ENCODE data around the gene ZNF488. TPM values are rescaled to one million over a fixed set of nuclear protein-coding genes. Genes with fewer than 3 reads are reported as not detected.

Gene ZNF488
- total RNA-seq, 1 donor from 2014 or later, result 0.29 TPM

DNA sequence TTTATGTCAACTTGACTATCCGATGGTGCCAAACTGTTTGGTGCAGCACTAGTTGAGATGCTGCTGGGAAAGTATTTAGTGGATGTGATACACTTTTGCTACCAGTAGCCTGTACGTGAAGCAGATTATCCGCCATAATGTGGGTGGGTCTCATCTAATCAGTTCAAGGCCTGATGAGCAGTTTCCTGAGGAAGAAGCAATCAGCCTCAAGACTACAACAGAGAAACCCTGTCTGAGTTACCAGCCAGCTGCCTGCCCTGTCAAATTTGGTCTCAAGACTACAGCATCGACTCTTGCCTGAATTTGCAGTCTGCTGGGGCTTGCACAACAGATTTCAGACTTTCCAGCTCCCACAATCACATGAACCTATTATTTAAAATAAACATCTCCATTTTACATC is 46.8 kb downstream of the ZNF488 start:
- TF ChIP-seq, protein P1, sequence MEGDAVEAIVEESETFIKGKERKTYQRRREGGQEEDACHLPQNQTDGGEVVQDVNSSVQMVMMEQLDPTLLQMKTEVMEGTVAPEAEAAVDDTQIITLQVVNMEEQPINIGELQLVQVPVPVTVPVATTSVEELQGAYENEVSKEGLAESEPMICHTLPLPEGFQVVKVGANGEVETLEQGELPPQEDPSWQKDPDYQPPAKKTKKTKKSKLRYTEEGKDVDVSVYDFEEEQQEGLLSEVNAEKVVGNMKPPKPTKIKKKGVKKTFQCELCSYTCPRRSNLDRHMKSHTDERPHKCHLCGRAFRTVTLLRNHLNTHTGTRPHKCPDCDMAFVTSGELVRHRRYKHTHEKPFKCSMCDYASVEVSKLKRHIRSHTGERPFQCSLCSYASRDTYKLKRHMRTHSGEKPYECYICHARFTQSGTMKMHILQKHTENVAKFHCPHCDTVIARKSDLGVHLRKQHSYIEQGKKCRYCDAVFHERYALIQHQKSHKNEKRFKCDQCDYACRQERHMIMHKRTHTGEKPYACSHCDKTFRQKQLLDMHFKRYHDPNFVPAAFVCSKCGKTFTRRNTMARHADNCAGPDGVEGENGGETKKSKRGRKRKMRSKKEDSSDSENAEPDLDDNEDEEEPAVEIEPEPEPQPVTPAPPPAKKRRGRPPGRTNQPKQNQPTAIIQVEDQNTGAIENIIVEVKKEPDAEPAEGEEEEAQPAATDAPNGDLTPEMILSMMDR (IDR thresholded peaks at IDR 0.05; ENCODE audit: insufficient read depth, low read length, poor library complexity, severe bottlenecking), result no peak
- H3K36me3 ChIP-seq (ENCODE audit: control insufficient read depth, insufficient read depth, low read length), result no peaks in the 10 kb centered on the region
- no peak for DNase-seq (ENCODE audit: low read depth)
- H3K4me3 ChIP-seq (ENCODE audit: low read depth, low read length), result no peak overlapping the region
- H3K27me3 ChIP-seq (ENCODE audit: control insufficient read depth, insufficient read depth, low read length), result peaks cover 6% of the 10 kb centered on the region

DNA sequence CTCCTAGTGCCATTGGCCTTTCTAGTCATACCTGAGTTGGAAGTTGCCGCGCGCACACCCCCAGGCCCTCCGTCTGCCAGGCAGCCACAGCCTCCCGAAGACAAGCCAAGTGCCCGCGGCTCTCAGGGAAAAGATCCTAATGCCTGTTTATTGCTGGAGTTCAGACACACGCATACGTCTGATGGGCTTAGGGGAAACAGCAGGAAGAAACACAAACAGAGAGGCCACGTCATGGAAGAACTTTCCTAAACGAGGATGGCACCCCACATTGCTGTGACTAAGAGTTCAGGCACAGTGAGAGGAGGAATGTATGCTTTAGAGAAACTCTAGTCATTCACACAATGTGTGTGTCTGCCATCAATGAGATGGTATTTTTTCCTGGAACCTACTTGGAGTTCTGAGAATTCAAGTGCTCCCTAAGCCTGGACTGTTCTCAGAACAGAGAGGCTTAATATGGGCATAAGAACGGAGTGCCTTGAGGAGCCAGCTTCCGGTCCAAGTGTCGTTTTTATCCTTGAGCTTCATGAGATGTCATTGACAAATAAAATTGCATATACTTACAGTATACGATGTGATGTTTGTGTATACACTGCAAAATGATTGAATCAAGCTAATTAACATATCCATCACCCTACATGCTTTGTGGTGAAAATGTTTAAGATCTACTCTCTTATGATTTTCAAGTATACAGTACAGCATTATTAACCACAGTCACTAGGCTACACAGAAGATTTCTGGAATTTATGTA is 47.5 kb downstream of the ZNF488 start:
- Histone ChIP-seq H3K4me3 (ENCODE audit: low read depth, low read length) (no peak overlapping the region), H3K36me3 (ENCODE audit: control insufficient read depth, insufficient read depth, low read length) (no peaks in the 10 kb centered on the region), H3K27me3 (ENCODE audit: control insufficient read depth, insufficient read depth, low read length) (peaks cover 6% of the 10 kb centered on the region)
- TF ChIP-seq, protein P1 (IDR thresholded peaks at IDR 0.05; ENCODE audit: insufficient read depth, low read length, poor library complexity, severe bottlenecking), result no peak
- no peak for DNase-seq (ENCODE audit: low read depth)

DNA sequence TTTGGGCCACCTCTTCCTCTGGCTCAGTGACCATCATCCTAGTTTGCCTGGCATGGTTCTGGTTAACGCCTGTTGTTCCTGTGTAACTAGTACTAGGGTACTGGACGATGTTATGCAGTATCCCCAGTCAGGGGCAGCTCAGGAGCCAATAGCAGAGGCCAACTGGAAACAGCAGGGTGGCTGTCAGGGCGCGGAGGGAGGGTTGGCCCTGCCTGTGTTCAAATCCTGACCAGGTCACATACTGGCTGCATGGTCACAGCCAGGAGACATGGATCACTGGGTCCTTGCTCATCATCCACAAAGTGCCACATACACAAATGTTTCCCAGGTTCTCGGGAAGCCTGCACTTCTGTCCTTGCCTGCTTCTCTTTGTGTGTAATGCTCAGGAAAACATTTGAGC is 48.2 kb downstream of the ZNF488 start:
- Histone ChIP-seq H3K27me3 (ENCODE audit: control insufficient read depth, insufficient read depth, low read length) (peaks cover 6% of the 10 kb centered on the region), H3K36me3 (ENCODE audit: control insufficient read depth, insufficient read depth, low read length) (no peaks in the 10 kb centered on the region), H3K4me3 (ENCODE audit: low read depth, low read length) (no peak overlapping the region)
- DNase-seq (ENCODE audit: low read depth), result no peak
- TF ChIP-seq, protein P1 (IDR thresholded peaks at IDR 0.05; ENCODE audit: insufficient read depth, low read length, poor library complexity, severe bottlenecking), result no peak

DNA sequence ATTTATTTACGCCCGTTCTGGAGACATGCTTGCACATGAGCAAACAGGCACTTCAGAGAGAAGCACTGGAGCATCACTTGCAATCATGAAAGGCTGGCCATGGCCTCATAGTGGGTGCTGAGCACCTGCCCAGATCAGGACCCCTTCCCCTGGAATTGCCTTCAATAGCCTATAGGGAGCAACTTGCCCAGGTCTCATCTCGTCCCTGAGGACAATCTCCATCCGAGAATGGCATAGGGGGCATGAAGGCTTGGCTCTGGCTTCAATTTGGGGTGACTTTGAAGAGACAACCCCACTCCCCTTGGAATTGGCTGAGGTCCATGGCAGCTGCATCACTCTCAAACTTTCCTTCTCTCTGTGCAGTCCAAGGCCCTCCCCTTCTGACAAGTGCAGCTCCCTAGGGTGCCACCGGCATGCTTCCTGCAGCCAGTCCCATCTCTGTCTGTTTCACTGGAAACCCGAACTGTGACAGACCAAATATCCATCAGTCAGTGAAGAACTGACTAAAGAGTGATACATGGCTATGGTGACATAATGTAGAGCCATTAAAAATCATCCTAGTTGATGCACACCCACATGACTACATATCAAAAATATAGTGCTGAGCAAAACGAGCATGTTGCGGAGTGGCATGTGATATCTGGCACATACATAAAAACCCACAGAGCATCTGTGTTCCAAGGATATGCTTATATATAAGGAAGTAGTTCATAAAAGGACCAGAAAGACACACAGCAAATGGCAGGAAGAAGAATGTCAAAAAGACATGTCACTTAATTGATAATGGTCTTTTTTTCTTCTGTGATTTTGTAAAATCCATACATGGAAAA is 49.4 kb downstream of the ZNF488 start:
- Histone ChIP-seq H3K4me3 (ENCODE audit: low read depth, low read length) (no peak overlapping the region), H3K36me3 (ENCODE audit: control insufficient read depth, insufficient read depth, low read length) (no peaks in the 10 kb centered on the region), H3K27me3 (ENCODE audit: control insufficient read depth, insufficient read depth, low read length) (peaks cover 6% of the 10 kb centered on the region)
- DNase-seq (ENCODE audit: low read depth), result no peak
- TF ChIP-seq, protein P1 (IDR thresholded peaks at IDR 0.05; ENCODE audit: insufficient read depth, low read length, poor library complexity, severe bottlenecking), result no peak

DNA sequence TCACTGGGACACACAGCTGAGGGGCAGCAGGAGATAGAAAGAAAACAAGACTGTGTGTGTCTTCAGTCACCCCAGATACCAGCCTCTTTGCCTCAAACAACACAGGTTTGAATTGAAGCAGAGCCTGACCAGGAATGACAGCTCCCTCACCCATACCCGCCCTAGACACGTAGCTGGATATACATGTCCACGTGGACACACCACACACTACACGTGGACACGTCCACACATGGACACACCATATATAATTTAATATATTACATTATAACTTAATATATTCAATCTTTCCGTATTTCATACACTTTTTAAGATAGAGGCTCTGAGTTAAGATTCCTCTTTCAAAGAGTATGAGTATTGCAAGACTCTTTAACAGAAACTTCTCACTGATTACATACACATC is 50.6 kb downstream of the ZNF488 start:
- DNase-seq (ENCODE audit: low read depth), result no peak
- peaks cover 3% of the 10 kb centered on the region for H3K27me3 ChIP-seq (ENCODE audit: control insufficient read depth, insufficient read depth, low read length)
- H3K36me3 ChIP-seq (ENCODE audit: control insufficient read depth, insufficient read depth, low read length), result no peaks in the 10 kb centered on the region
- no peak overlapping the region for H3K4me3 ChIP-seq (ENCODE audit: low read depth, low read length)
- TF ChIP-seq, protein P1 (IDR thresholded peaks at IDR 0.05; ENCODE audit: insufficient read depth, low read length, poor library complexity, severe bottlenecking), result no peak

Data from kidney epithelial cell (primary cell).